ENCODE results near the gene POGK.

POGK gene

DNA sequence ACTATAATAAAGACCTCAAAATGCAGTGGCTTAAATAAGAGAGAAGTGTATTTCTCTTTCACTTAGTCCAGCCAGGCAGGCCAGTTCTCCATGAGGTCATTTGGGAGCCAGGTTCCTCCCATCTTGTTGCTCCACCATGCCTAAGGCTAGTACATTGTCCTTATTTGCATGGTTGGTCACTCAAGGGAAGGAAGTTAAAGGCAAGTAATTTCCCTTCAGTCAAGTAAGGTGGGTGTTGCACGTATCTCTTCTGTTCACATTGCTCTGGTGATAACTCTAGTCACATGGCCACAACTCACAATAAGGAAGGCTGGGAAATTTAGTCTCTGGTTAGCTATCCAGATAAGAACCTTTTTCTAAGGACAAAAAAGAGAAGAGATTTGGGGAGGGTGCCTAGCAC lies 64.0 kb downstream of the POGK start:
- no peak for DNase-seq (ENCODE audit: low read depth)

- no peak for DNase-seq (ENCODE audit: low read depth)
Measured at GRCh38 chr1:166905136-166905535, 65.9 kb downstream of the POGK start.

GRCh38 chr1:166905900-166906299 lies 66.6 kb downstream of the POGK start:
- peak; percentile 14 for DNase-seq (ENCODE audit: low read depth)
